T47D (cell line): ENCODE measurements around the gene USF3.

ENCODE experiments used
- DNase-seq, 2 experiments: peaks; one replicate each; pipeline versions ENCODE4 v3.0.0 to v3.0.0-alpha.2; 2011 to 2012; ENCODE audit warnings: low read depth in 1 of 2, low spot score in 1 of 2
- JUND ChIP-seq: IDR thresholded peaks from 2 replicates; pipeline ENCODE4 v1.6.1; 2012; ENCODE audit warnings: low read depth
- in situ Hi-C: cut with HindIII; loops from 2 replicates; pipeline ENCODE4 v1.10.0; 2016; ENCODE audit warnings: low sequenced_read_pairs, low pct_unique_long_range_greater_than_20kb

The USF3 gene

DNA sequence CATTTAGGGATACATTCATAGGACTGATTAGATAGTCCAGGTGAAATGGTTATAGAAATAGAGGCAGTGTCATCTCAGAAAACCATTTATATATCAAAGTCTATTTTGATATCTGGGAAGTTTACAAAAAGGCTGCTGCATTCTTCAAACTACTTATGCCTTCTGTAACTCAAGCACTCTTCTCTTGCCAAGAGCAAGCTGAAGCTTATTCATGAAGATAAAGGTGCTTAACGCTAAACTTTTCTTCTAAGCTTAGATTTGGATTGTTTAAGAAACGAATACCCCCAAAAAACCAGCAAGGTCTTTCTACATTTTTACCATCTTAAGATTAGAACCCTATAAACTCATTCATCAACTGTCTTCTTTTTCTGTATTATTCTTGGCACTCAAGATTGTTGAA, 23.3 kb upstream of the USF3 start:
- in situ Hi-C loops = no loop called here
- no peak for TF ChIP-seq JUND
- DNase-seq = no peak

DNA sequence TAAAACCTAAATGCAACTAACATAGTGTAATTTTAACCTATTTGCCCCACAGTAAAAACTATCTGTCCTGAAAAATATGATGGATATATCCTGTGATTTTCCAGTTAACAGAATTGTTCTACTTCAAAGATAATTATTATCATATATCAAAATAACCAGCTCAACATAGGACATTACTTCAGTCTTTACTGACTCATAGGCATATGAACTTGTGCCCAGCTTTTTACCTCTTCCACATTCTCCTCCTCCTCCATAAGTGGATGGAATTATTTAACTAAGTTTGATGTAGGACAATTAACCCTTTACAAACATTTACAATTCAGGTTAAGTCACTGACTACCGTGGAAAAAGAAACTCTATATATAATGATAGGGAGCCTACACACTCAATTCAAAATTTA, 22.9 kb upstream of the USF3 start:
- DNase-seq = no peak
- no peak for TF ChIP-seq JUND
- in situ Hi-C loops = no loop called here

DNA sequence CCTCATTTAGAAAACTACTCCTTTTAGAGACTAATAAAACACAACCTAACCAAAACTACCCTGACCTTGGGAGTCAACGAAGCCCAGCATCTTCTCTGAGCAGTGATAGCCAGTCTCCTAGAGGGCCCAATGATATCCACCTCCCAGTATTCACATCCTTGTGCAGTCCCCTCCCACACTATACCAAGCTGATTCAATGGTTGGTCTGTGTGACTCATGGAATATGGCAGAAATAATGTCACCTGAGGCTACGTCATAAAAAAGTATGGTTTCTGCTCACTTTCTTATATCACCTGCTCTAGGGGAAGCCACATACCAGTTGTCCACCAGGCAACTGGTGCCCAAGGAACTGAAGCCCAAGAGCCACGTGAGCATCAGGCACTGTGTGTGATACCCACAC, 21.4 kb upstream of the USF3 start:
- in situ Hi-C loops = no loop called here
- DNase-seq = no peak
- no peak for TF ChIP-seq JUND

DNA sequence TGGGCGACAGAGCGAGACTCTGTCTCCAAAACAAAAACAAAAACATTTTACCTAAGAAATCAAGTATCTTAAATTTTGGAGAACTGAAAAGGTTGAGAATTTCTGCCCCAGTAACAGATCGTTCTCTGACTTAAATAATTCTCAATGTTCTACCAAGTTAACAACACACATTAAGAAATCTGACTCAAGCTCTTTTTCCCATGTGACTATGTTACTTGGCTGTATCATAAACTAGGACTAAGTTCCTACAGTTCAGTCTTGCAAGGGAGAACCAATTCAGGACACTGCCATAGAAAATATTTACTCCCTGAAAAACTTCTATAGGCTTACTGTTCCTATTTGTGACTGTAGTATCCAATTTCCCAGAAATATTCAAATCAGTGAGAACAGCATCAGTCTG, 20.9 kb upstream of the USF3 start:
- in situ Hi-C loops = no loop called here
- DNase-seq = no peak

DNA sequence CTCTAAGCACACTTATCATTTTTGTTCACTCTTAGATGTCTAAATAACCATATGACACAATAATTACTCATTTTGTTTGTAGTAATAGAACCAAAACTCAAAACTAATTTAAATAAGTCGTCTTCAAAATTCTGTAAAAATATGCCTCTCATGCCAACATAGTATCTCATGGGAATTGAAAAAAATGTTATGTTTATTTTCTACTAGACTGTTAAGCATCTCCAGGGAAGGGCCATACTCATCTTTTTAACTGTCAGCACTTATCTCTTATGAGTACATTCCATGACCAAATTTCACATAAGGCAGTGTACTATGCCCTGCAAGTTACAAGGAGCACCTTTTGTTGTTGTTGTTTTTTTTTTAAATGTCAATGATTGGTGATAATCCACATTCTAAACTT, 18.3 kb upstream of the USF3 start:
- no peak for DNase-seq
- no peak for TF ChIP-seq JUND
- in situ Hi-C loops = no loop called here

More for the DNA sequence above, 20.9 kb upstream of the USF3 start:
- TF ChIP-seq JUND = no peak

DNA sequence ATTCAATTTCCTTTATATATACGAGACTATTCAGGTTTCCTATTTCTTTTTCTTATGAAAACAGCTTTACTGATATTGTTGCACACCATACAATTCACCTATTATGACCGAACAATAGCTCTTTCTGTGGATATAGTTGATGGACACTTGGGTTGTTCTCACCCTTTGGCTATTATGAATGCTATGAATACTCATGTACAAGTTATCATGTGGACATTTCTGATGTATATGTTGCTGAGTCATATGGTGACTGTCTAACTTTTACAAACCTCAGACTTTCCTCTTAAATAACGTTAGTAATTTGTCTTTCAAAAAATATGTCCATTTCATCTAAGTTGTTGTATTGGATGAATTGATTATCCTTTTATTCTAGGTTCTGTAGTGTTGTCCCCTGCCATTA, 15.7 kb upstream of the USF3 start:
- DNase-seq = no peak
- in situ Hi-C loops = no loop called here
- no peak for TF ChIP-seq JUND

DNA sequence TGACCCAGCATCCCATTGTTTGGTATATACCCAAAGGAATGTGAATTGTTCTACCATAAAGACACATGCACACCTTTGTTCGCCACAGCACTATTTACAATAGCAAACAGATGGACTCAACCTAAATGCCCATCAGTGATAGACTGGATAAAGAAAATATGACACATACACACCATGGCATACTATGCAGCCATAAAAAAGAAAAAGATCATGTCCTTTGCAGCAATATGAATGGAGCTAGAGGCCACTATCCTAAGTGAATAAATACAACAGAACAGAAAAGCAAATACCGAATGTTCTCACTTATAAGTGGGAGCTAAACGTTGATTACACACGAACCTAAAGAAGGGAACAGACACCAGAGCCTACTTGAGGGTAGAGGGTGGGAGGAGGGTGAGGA, 11.4 kb upstream of the USF3 start:
- TF ChIP-seq JUND = no peak
- DNase-seq = no peak
- in situ Hi-C loops = no loop called here

DNA sequence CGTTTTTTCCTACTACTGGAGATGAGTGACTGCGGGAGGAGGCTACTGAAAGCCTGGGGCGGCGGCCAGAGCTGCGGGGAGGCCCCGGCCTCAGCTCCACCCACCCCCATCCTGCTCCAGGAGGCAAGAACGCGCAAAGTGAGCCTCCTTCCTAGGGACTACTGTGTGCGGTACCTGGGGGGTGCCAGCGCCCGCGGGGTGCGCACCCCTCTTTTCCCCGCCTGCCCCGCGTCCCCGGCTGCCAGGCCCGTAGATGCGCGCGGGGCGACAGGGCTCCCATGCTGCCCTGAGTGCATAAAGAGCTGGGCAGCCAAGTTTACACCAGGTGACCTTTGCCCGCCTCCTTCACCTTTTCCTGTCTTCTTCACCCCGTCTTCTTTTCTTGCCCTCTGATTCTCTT, 2.5 kb upstream of the USF3 start:
- no peak for TF ChIP-seq JUND
- in situ Hi-C loops = no loop called here
- DNase-seq = peak; percentile 17 to 29

DNA sequence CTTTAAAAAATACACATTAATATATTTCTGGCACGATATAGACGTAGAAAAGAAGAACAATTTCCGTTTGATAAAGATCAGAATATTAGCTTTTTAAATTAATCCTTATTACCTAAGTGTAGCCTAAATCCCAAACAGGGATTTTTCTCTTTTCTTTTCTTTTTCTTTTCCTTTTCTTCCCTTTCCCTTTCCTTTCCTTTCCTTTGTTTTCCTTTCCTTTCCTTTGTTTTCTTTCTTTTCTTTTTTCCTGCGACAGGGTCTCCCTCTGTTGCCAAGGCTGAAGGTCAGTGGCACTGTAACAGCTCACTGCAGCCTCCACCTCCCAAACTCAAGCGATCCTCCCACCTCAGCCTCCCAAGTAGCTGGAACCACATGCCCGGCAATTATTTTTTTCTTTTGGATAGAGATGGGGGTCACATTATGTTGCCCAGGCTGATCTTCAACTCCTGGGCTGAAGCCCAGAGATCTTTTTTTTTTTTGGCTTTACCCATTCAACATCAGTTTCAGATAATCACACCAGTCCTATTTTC, 1.8 kb upstream of the USF3 start:
- in situ Hi-C loops = no loop called here

DNA sequence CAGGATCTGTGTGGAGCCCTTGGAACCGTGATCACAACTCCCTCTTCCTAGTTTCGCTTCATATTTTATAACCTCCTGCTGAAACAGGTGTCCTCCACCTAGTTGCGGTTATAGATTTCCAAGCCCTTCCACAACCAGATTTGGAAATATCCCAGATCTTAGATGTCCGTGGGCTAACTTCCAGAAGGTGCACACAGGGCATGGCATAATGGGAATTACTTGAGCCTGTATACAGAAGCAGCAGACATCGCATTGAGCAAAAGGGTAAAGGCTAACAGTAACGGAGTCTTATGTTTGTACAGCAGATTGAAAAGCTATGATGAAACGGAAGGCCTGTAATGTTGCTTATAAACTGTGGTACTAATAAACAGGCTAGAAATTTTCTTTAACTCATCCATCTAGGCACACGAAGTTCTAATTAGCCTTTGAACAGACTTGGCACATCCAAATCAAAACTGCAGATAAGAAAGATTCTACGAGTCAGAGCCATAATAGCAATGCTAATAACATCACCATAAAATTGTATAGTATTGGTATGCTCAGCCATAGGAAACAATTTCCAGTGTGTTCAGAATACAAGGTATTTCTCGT, 1.2 kb upstream of the USF3 start:
- DNase-seq = peak in 1 of 2 experiments; percentile 2
- no peak for TF ChIP-seq JUND
- in situ Hi-C loops = no loop called here

More for the DNA sequence above, 1.8 kb upstream of the USF3 start:
- no peak for DNase-seq
- TF ChIP-seq JUND = no peak

DNA sequence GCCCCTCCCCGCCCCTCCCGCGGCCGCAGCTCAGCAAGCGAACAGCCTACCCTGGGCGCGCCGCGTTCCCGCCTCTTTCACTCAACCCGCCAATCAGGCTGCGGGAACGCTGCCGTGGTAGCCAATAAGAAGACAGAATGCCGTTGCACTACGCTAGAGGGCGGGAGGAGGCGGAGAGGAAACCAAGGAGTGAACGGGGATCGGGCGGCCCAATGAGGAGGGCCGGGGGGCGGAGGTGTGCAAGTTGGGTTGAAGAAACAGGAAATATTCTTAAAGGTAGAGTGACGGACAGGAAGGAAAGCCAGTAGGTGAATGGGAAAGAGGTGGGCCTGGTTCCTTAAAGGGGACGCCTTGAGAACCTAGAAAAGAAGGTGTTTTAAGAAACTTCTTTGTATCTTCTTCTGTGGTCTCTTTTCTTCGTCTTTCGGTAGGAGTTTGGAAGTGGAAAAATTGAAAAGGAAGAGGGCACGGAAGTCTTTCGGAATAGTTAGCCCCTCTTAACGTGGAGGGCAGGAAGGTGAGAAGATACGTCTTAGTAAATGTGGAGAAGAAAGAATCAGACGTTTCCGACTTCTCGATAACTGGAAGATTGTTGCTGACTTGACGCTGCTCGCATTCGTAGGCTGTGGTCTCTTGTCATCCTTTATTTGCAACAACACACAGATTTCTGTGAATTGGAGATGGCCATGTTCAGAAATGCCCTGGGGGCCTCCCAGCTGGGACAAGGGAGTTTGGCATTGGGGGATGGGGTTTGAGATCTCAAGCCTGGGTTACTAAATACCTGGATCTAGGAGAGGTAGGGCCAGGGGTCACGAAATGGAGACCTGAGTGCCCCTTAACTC, 437 bp upstream of the USF3 start:
- TF ChIP-seq JUND = no peak

DNA sequence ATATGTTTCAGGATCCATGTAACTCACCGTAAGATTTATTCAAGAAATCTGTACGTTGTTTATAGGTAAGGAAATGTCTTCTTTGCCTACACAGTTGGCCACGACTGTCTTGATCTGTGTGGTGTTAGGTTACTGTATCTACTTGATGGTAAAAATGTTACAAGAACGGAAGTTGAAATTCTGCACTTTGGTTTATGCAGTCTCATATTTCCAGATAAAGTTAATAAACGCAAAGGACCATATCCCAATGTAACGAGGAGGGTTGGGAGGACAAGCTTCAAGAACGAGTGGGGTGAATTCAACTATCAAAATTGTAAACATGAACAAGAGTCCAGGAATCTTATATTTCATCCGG, 1.0 kb downstream of the USF3 start:
- DNase-seq = no peak
- in situ Hi-C loops = no loop called here
- no peak for TF ChIP-seq JUND

More for the DNA sequence above, 437 bp upstream of the USF3 start:
- DNase-seq = peak; percentile 98 to 99
- in situ Hi-C loops = no loop called here

DNA sequence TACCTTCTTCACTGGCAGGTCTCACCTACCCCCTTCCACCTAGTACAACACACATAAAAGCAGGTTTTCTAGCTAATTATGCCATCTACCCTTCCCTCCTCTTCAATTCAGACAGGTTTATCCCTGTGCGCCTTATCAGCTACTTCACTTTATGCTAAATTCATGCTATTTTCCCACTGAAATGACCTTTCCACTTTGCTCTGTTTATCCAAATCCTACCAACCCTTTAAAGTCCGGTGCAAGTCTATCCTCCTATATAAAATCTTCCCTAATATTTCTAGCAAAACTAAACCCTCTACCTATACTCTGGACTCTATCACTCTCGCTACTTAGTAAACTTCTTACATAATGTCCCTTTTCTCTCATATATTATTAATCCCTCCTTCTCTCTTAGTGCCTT, 6.0 kb downstream of the USF3 start:
- TF ChIP-seq JUND = no peak
- no peak for DNase-seq
- in situ Hi-C loops = no loop called here
